Gastroesophageal sphincter (tissue), 3 donors: ENCODE data around the gene P2RY2.

Source experiments
- EP300 ChIP-seq: sonication (generic); formaldehyde crosslinking; IDR thresholded peaks from one replicate; pipeline ENCODE4 v1.6.1; 2017; ENCODE audit warnings: antibody characterized with exemption, mild to moderate bottlenecking
- POLR2AphosphoS5 ChIP-seq: sonication (generic); formaldehyde crosslinking; IDR thresholded peaks from one replicate; pipeline ENCODE4 v1.6.1; 2017; ENCODE audit warnings: antibody characterized with exemption
- TF ChIP-seq, protein P1 (sequence below), 4 experiments: fragments of 200-600 bp in 2 of 4; fragments of 450-650 bp in 2 of 4; sonication (generic) in 1 of 4; IDR thresholded peaks; one replicate each; pipeline ENCODE4 v1.5.1; 2017 to 2019; ENCODE audit warnings: antibody characterized with exemption in 4 of 4, mild to moderate bottlenecking in 2 of 4, moderate library complexity in 2 of 4

DNA sequence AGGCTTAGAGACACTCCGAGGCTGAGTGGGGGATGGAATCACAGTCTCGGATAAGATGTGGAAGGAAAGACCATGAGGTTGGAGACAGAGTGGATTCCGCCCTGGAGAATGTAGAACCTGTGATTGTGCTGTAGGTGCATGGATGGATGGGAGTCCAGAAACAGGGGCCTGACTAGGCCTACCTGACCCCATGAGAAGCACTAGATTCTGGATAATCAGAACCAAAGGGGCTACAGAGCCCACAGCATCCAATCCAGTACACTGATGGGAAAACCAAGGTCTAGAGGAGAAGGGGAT, 43.6 kb upstream of the P2RY2 start:
- TF ChIP-seq, protein P1, sequence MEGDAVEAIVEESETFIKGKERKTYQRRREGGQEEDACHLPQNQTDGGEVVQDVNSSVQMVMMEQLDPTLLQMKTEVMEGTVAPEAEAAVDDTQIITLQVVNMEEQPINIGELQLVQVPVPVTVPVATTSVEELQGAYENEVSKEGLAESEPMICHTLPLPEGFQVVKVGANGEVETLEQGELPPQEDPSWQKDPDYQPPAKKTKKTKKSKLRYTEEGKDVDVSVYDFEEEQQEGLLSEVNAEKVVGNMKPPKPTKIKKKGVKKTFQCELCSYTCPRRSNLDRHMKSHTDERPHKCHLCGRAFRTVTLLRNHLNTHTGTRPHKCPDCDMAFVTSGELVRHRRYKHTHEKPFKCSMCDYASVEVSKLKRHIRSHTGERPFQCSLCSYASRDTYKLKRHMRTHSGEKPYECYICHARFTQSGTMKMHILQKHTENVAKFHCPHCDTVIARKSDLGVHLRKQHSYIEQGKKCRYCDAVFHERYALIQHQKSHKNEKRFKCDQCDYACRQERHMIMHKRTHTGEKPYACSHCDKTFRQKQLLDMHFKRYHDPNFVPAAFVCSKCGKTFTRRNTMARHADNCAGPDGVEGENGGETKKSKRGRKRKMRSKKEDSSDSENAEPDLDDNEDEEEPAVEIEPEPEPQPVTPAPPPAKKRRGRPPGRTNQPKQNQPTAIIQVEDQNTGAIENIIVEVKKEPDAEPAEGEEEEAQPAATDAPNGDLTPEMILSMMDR (IDR thresholded peaks at IDR 0.05), result no peak
- no peak for TF ChIP-seq EP300
- no peak for TF ChIP-seq POLR2AphosphoS5
